NCI-H748 treated with DMSO at 0.1 percent for 48 hours (cell line): ENCODE data around the gene APP.
"Not testable (repeated sequence)": the region's sequence is repeated elsewhere in the genome, so short reads cannot be mapped to it uniquely, and the experiment has no call there.

Experiments used
- DNase-seq: peaks from one replicate; lab custom pipeline; 2025; lab: John Stamatoyannopoulos, UW

The APP gene

DNA sequence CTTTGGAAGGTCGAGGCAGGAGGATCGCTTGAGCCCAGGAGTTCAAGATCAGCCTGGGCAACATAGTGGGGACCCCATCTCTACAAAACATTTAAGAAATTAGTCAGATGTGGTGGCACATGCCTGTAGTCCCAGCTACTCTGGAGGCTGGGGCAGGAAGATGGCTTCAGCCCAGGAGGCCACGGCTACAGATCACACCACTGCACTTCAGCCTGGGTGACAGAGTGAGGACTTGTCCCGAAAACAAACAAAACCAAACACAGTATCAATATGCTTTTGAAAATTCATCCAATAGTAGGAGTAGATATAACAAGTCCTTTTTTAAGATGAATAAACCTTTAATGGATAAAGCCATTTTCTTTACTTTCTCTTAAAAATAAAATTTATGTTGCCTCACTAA, 8.5 kb downstream of the APP start:
- no peak for DNase-seq

DNA sequence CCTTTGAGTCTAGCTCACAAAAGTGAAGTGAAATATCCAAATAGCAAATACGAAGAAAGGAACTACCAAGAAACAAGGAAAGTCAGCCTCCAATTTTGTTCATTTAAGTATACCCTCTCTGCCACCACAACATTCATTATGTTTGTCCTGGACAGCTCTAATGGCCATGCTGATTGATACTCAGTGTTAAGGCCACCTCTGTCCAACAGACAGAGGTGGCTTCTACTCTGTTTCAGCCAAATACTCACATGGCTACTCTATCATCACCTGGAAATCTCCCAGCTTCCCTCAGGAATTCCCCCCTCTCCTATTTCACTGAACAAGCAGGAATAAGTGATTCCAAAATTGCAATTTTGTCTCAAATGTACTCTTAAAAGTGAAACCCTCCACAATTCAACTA, 10.7 kb downstream of the APP start:
- DNase-seq = no peak

DNA sequence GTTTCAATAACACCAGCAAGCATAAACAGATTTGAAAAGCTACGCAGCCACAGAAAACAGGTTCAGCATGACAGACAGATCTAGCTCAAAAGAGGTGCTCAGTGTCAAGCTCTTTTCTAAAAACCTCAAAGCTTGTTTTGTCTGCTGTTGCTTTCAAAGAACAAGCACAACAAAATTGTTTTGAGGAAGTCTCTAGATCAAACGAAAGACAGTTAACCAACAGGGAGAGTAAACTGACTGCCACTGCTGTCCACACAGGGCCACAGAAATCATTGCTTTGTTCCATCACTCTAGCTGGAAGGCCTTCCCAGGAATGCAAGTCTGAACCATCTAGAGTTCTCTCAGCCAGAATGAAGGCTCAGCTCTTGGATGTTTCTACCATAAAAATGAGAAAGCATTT, 12.8 kb downstream of the APP start:
- no peak for DNase-seq

DNA sequence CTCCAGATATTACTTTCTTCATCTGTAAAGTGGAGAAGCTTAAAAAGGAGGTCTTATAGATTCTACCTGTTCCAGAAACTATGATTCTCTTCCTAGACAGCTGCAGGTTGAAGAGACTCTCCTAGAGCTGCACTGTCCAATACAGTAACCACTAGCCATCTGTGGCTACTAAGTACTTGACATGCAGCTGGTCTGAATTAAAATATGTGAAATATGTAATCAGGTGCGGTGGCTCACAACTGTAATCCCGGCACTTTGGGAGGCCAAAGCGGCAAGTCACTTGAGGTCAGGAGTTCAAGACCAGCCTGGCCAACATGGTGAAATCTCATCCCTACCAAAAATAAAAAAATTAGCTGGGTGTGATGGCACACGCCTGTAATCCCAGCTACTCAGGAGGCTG, 15.8 kb downstream of the APP start:
- DNase-seq = no peak

DNA sequence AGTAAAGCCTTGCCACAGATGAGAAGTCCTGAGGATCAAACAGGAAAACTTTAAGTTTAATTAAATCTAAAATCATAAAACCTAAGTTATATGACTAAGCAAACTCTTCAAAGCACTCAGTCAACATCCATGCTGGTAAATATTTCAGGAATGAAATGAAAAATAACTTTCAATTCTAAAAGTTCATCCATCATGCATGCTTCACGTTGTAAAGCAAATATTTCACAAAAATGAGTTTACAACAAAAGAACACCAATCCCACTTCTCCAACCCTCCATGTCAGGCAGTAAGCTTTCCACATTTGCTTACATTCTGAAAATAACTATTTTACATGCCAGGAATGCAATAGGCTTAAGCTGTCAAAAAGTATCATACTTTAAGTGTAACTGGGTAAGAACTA, 16.8 kb downstream of the APP start:
- DNase-seq = no peak

DNA sequence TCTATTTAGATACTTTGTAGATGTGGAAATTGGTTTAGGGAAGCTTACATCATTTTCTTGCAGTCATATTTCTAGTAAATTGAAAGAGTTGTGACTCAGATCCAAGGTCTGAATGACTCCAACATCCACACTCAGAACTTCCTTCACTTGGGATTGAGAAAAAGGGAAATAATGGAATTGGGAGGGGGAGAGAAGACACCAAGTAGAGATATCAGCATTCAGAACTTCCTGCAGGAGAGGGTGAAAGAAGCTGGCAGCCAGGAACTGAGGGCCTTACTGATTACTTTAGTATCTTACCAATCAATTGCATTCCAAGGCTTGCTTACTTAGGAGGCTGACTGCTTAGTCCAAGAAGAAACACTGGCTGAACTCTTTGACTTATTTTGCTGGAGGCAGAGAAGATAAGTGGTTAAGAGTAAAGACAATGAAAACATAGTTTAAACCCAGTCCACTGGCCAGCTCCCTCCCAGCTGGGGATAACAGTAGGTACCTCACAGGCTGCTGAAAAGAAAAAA, 21.7 kb downstream of the APP start:
- no peak for DNase-seq

DNA sequence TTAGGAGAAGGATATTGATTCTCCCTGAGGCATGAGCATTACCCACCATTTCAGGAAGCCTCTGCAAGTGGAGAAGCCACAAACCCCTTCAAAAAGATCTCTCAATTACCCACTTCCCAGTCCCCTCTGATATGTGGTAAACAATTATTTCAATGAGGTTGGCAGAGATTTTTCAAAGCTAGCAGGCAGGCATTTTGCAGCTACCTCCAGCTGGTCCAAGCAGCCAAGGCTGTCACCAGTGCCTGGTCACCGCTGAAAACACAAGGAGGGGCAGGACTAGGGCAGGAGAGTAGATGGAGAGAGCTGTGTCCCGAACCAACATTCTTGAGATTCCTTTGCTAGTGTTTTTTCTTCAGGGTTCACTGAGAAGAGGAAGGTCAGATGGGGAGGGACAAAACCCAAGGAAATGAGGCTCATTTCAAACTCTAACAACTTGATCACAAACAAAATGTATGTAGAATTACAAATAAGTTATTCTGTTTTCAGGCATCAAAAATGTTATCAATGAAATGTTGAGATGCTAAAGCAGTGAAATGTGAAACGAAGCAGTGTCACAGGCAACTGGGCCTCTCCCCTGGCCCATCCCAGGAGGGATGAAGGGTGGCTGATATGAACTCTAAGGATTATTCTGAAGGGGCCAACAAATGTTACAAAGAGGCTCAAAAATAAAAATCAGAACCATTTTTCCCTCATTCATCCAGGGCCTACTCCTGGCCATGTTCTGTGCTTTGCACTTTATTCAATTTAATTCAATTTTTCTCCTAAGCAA, 22.3 kb downstream of the APP start:
- no peak for DNase-seq

DNA sequence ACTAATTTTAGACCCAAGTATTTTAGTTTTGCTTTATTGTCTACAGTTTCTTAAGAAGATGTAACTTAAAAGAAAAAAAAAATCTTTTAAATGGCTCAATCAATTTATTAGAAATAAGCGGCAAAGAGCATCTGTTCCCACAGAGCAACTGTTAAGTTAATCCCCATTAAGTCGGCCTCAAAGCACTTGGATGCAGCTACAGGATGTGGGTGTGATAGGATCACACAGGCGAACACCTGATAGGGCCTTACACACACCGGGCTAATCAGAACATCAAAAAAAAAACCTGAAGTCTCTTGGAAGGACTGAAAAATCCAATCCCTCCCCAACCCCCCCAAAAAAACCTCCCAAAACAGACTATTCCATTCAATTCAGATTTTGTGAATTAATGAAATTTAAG, 23.0 kb downstream of the APP start:
- no peak for DNase-seq

DNA sequence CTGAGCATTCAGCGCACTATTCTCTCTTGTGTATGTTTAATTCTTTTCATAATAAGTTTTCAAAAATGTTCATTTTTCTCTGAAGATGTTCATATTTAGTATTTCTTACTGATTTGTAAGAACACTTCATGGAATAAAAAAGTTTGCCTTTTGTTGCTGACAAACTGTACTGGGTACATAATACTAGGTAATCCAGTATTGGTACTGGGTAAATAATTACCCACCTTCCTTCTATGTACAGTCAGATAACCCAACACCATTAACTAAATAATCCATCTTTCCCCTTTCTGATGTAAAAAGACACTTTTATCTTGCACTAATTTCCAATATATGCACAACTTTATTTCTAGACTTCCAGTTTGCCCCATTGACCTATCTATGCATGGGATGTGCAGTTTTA, 23.9 kb downstream of the APP start:
- DNase-seq = no peak

DNA sequence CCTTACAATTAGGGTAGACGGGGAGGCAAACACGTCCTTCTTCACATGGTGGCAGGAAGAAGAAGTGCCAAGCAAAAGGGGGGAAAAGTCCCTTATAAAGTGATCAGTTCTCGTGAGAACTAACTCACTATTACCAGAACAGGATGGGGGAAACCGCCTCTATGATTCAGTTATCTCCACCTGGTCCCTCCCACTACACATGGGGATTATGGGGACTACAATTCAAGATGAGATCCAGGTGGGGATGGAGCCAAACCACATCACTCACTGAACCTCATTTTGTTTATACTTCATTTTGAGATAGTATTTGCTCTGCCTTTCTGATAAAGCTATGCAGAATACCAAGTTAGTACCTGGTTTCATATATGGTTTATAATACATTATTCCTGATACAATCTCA, 26.5 kb downstream of the APP start:
- no peak for DNase-seq

DNA sequence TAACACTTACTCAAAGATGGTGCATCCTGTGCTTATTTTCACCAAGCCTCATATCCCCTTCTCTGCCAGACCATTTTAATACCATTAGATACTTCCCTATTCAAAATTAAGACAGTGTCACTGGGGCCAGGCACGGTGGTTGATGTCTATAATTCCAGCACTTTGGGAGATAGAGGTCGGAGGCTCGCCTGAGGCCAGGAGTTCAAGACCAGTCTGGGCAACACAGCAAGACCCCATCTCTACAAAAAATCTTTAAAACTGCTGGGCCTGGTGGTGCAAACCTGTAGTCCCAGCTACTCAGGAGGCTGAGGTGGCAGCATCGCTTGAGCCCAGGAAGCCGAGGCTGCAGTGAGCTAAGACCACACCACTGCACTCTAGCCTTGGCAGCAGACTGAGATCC, 28.2 kb downstream of the APP start:
- no peak for DNase-seq

DNA sequence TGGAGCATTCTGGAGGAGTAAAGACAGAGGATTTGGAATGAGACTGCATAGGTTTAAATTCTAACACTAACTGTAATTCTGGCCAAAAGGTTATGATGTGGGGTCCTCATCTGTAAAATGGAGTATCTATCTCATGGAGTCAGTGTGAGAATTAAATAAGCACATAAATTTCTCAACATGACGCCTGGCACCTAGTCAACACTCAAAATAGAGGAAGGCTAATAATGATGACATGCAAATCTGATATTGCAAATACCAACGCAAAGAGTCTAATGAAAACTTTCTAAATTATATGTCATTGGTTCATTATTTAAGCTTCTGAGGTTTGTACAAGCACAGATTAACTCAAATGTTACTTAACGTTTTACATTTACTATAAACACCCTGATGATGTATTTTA, 29.6 kb downstream of the APP start:
- DNase-seq = no peak

DNA sequence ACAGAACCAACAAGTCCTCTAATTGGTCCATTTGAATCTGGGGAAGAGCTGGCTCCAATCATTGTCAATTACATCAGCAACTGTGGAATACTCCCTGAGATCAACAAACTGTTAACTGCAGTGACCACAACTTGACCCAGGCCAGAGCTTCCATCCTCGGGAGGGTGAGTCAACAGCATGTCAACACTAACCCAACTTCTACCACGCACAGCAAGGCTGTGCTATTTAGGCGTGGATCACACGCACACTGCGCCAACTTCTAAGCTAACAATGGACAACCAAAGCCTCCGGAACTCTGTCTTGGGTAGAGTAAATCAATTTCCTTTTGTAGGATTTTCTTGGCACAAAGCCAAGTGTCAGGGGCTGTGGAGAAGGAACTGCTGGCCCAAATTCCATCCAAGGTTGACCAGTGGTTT, 30.4 kb downstream of the APP start:
- DNase-seq = peak; percentile 11

DNA sequence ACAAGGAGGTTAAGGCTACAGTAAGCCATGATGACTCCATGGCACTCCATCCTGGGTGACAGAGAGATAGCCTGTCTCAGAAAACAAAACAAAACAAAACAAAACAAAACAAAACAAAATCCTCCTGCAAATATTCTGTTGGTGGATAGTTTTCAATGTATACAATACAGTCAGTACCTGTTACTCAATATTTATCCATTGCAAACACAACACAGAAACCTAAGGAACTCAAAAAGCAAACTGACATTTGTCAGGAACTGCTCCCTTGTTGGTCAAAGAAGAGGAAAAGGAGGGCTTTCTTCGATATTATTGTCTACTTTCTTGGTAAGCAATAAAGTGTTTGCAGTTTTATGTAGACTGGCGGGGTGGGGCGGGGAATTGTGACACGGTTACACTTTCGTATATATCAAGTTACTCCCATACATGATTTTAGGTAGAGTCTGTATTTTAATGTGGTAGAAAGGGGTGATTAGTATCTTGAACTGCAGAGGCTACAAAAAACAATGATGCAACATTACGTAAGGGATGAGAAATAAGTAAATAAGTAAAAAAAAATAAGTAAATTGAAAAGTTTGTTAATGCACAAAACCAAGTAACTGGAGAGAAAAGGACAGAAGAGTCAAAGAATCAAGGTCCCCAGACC, 31.8 kb downstream of the APP start:
- DNase-seq = no peak

DNA sequence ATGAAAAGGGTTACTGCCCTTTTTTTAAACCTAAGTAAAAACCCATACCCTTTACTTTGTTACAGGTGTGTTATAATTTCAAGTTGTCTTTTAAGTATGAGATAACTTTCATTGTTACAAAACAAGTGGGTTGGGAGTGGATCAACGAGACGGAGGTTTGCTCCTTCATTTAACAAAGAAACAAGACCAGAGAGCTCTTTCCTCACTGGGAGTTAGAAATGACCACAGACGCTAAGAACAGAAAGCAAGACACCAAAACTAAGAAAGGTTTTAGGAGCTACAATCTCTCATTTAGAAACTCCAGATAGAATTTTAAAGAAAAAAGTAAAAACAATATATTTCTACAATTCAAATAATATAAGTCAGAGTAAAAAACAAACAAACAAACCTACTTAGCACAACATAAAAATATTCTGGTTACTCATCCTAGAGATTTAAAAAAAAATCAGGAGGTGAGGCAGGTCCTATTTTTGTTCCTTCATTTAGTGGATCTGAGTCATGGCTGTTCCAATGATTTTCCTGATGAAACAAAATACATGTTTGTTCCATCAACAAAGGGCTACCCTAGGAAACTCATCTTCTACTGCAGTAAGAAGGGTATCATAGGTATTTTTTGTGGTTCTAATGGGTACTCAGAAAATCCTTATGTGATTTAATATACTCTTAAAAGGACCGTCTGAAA, 33.0 kb downstream of the APP start:
- no peak for DNase-seq

DNA sequence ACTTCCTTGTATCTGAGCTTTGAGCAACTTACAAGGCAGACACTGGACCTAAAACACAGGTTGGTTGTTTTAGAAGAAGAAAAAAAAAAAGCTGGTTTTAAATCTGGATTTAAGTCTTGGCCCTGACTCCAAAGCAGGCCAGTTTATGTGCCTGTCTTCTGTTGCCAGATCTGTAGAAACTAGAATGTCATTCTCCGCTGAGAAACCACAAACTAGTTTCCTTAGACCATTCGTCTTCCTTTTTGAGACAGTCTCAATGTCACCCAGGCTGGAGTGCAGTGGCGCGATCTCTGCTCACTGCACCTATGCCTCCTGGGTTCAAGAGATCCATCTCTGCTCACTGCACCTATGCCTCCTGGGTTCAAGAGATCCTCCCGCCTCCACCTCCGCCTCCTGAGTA, 33.9 kb downstream of the APP start:
- no peak for DNase-seq

DNA sequence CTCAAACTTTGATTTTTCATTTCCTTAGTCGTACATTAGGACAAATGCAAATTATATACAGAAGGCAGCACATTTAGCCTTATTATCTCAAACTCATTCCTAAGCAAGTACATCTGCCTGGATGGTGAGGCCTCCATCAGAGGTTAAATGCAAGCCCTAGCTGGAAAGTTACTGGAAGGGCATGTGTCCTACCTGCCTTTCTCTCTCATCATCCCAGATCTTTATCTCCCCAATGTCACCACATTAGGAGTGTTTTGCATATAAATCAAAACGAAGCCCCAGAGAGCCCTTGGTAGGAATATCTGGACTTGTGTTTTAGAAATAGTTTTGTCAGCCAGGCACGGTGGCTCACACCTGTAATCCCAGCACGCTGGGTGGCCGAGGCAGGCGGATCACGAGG, 35.0 kb downstream of the APP start:
- no peak for DNase-seq

DNA sequence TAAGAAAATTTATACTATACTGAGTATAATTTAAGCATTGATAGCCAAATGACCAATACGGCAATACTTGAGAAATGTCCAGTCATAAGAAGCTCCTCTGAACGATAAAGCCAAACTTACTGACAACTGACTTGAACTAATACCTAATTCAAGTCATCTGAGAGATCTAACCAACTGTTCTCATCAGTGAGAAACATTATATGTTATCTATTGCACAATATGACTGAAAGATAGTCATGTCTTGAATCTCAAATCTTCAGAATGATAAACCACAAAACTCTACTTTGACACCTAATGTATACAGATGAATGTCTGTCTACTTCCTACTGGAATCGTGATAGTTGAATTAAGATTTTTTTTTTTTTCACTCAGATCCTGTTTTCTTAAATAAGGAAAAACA, 39.0 kb downstream of the APP start:
- no peak for DNase-seq

DNA sequence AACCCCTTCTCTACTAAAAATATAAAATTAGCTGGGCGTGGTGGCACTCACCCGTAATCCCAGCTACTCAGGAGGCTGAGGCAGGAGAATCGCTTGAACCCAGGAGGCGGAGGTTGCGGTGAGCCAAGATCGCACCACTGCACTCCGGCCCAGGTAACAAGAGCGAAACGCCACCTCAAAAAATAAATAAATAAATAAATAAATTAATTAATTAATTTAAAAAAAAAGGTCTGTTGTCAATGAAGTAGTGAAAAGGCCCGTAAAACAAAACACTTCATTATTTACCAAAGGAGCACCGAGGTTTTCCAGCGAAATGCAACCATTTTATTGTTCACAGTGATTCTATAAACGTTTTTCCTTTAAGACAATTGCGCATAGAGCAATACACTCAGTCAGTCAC, 39.5 kb downstream of the APP start:
- DNase-seq = not testable (repeated sequence)

DNA sequence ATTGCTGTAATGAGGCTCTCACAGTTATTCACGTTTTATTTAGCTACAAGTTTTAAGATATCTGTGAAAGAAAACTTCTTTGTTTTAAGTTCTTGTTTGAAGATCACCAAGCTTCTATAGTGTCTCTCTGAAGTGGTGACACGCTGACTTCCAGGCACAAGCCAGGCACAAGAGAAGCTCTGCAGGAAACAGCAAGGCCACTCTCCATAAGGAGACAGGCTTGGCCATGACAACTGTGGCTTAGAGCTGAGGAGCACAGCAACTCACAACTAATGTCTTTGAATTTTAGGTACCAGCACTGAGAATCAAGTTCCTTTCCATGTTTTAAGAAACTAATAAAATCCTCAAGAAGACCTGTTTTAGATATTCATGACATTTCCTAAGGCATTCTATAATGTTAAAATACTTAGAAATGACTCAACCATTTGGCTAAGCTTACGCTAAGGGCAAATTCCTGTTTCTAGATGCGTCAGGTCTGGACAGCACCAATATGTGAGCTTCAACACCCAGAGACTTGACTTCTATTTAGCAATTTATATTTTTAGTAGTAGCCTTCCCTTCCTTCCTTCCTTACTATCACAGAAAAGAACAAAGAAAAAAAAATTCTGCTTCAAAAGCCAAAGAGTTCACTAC, 40.2 kb downstream of the APP start:
- no peak for DNase-seq

DNA sequence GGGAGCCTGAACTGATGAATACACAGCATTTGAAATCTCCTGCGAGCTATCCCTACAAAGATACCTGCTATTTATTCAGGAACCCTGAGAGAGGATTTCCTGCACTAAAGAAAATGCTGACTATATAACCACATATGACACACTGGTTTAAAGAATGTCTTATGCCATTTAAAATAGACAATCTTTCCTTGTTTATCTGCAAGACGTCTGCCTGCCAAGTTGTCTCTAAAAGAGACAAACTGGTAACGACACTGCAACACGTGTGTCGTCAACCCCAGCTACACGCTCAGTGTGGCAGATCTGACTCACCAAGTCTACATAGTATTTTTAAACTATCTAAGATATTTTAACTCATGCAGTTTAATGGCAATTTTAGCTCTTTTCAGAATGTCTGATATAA, 42.7 kb downstream of the APP start:
- no peak for DNase-seq

DNA sequence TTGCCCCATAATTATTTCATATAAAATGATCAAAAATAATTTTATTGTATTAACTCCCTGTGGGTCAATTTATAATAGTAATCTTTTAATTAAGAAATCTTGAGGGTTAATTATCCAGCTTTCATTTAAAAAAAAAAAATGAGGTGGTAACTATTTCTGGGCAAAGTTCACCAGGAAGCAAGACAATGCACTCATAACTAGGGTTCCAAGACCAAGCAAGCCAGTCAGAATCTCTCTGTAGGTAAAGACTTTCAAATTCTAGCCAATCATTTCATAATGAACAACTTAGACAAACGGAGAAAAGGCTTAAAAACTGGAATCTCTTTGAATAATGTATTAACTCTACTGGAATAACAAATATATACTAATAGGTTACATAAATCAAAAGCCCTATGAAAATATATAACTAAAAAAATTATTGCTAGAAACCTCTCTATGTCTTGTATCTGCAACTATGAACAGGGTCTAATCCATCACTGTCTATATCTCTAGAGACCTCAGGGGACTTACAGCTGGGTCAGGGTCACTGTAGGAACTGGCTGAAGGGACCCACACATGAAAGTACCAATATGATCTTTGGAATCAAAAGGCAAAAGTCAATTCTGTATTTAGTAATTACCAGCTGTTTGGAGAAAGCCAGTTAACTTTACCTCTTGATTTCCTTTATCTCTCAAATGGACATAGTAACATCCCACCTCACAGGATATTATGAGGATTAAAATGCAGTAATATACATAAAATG, 43.3 kb downstream of the APP start:
- no peak for DNase-seq
